Naive B cell (primary cell): Measurements from ENCODE around the gene KMT2C. TPM values are rescaled to one million over a fixed set of nuclear protein-coding genes. Genes with fewer than 3 reads are reported as not detected.
"Not testable (repeated sequence)": the region's sequence is repeated elsewhere in the genome, so short reads cannot be mapped to it uniquely, and the experiment has no call there.

Experiments used
- ATAC-seq, 2 donors: fragments of 150-1000 bp; cut with Tn5 transposase; 2 replicates each; pipeline ENCODE4 v1.10.0; 2021; ENCODE audit warnings: low read depth in 2 of 2, mild to moderate bottlenecking in 2 of 2, moderate library complexity in 2 of 2
- DNase-seq: peaks from one replicate; pipeline ENCODE4 v3.0.0; 2022
- H3K27ac Mint-ChIP-seq, 6 donors: one replicate each; pipeline ENCODE4 v1.8.0; 2020 to 2022; ENCODE audit warnings: mild to moderate bottlenecking in 6 of 6, mixed read lengths in 6 of 6, moderate library complexity in 5 of 6, inconsistent platforms in 2 of 6
- H3K27me3 Mint-ChIP-seq, 3 donors: one replicate each; pipeline ENCODE4 v1.8.0; 2021 to 2022; ENCODE audit warnings: mixed read lengths in 3 of 3, mild to moderate bottlenecking in 1 of 3
- H3K36me3 Mint-ChIP-seq, 2 donors: one replicate each; pipeline ENCODE4 v1.8.0; 2020 to 2022; ENCODE audit warnings: mixed read lengths in 2 of 2, inconsistent platforms in 1 of 2, mild to moderate bottlenecking in 1 of 2
- H3K4me1 Mint-ChIP-seq, 3 donors: one replicate each; pipeline ENCODE4 v1.8.0; 2020 to 2022; ENCODE audit warnings: mixed read lengths in 3 of 3, inconsistent platforms in 1 of 3, mild to moderate bottlenecking in 1 of 3, moderate library complexity in 1 of 3
- H3K4me3 Mint-ChIP-seq, 8 donors: one replicate each; pipeline ENCODE4 v1.8.0; 2020 to 2022; ENCODE audit warnings: mild to moderate bottlenecking in 8 of 8, mixed read lengths in 8 of 8, moderate library complexity in 8 of 8, inconsistent platforms in 2 of 8
- H3K9me3 Mint-ChIP-seq, 7 donors: one replicate each; pipeline ENCODE4 v1.8.0; 2020 to 2022; ENCODE audit warnings: mixed read lengths in 7 of 7, mild to moderate bottlenecking in 5 of 7, inconsistent platforms in 2 of 7, moderate library complexity in 1 of 7
- polyA plus RNA-seq, 6 donors: library from polyadenylated mRNA; unstranded; fragments of 300-500 nt; fragmentation: Illumina TruSeq; gene quantifications; one replicate each; pipeline ENCODE4 v1.2.3, GENCODE V29; 2021; ENCODE audit warnings: low read depth in 6 of 6

The KMT2C gene
- polyA plus RNA-seq, 6 donors from 2014 or later = 9.3 to 34.0 (median 16.3) TPM

DNA sequence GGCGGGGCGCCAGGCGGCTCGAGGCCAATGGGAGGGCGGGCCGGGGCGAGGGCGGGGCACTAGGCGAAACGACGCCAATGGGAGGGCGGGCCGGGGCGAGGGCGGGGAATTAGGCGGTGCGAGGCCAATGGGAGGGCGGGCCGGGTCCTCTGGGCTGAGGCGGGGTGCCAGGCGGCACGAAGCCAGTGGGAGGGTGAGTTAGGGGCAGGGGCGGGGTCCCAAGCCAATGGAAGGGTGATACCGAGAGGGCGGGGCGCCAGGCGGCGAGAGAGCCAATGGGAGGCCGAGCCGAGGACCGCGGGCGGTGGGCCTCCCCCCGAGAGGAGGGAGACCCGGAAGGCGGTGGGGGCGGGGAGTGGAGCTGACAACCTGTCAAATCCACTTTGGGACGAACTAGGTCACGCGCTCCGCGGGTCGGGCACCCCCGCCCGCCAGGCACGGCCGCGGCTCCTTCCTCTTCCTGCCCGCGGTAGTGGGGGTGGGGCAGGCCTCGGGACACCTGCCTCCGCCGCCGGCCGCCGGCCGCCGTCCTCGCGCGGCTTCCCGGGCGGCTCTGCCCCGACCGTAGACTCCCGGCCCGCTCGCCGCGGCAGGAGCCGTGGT is 28.0 kb upstream of the KMT2C start:
- Mint-ChIP-seq H3K36me3 (no peaks in the 10 kb centered on the region), H3K4me1 (peaks cover 15 to 32% (median 21%) of the 10 kb centered on the region in 3 donors), H3K27ac (peak overlapping the region in 5 of 6 donors; percentile 73 to 94 (median 76)), H3K4me3 (peak overlapping the region; percentile 88 to 97 (median 92)), H3K27me3 (no peaks in the 10 kb centered on the region), H3K9me3 (peaks cover 0 to 2% (median 0%) of the 10 kb centered on the region in 7 donors)
- ATAC-seq = peak; percentile 82 to 84
- peak; percentile 100 for DNase-seq

DNA sequence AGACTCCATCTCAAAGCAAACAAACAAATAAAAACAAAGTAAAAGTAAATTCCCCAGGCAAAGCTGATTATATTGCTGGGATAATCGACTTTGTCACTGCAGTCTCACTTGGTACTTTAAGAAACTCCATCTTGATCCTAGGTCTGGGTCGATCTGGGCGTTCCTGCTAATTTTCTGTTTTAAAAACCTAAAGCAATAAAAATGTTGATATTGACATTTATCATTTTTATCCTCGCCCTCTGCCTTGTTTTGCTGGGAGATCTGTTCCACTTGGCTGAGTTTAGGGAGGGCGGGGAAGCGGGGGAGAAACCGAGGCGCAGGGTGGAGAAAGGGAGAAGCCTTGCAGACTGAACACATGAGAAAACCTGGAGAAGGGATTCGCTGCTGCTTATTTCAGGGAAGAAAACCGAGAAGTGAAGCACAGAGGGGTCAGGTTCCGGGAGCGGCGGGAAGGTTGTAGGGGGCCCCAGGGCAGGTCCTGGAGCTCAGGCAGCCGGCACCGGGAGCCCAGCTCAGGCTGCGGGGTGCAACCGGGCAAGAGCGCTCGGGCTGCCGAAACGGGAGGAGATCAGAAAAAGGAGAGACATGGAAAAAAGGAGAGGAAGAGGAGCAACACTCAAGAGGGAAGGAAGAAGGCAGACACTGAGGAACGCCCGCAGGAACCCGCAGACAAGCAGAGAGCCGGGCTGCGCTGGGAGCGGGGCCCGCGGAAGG is 27.3 kb upstream of the KMT2C start:
- ATAC-seq = peak in 1 of 2 donors; percentile 1

GRCh38 chr7:152459724-152460251 is 24.0 kb upstream of the KMT2C start:
- Mint-ChIP-seq H3K27me3 (no peaks in the 10 kb centered on the region), H3K36me3 (no peaks in the 10 kb centered on the region), H3K9me3 (no peaks in the 10 kb centered on the region), H3K4me3 (peak overlapping the region in 5 of 8 donors; percentile 5 to 77 (median 67)), H3K4me1 (peaks cover 15 to 24% (median 17%) of the 10 kb centered on the region in 3 donors), H3K27ac (peak overlapping the region; percentile 39 to 84 (median 82))
- ATAC-seq (peak; percentile 5), DNase-seq (peak; percentile 44)

More for the DNA sequence above, 27.3 kb upstream of the KMT2C start:
- Mint-ChIP-seq H3K9me3 (no peaks in the 10 kb centered on the region), H3K36me3 (no peaks in the 10 kb centered on the region), H3K4me1 (peaks cover 16 to 32% (median 21%) of the 10 kb centered on the region in 3 donors), H3K27me3 (no peaks in the 10 kb centered on the region), H3K27ac (peak overlapping the region; percentile 33 to 96 (median 90)), H3K4me3 (peak overlapping the region; percentile 88 to 97 (median 92))
- no peak for DNase-seq

GRCh38 chr7:152451356-152451755 is 15.6 kb upstream of the KMT2C start:
- no peaks in the 10 kb centered on the region for H3K36me3 Mint-ChIP-seq
- DNase-seq (no peak), ATAC-seq (no peak)
- H3K4me1 Mint-ChIP-seq = no peaks in the 10 kb centered on the region
- H3K9me3 Mint-ChIP-seq = no peaks in the 10 kb centered on the region
- no peak overlapping the region for H3K4me3 Mint-ChIP-seq
- H3K27me3 Mint-ChIP-seq = no peaks in the 10 kb centered on the region
- no peak overlapping the region for H3K27ac Mint-ChIP-seq

DNA sequence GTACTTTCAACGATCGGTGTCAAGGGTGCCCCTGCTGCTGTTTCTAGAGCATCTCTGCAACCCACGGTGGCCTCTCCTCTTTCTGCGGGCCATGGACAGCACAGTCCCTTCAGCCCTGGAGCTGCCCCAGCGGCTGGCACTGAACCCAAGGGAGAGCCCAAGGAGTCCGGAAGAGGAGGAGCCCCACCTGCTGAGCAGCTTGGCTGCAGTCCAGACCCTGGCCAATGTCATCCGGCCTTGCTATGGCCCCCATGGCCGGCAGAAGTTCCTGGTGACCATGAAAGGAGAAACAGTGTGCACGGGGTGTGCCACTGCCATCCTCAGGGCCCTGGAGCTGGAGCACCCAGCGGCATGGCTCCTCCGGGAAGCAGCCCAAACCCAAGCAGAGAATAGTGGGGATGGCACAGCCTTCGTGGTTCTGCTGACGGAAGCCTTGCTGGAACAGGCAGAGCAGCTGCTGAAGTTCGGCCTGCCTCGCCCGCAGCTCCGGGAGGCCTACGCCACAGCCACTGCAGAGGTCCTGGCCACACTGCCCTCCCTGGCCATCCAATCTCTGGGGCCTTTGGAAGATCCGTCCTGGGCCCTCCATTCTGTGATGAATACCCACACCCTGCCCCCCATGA is 9.7 kb upstream of the KMT2C start:
- DNase-seq, H3K36me3 Mint-ChIP-seq, H3K4me3 Mint-ChIP-seq, H3K4me1 Mint-ChIP-seq, H3K27me3 Mint-ChIP-seq, H3K27ac Mint-ChIP-seq, ATAC-seq, H3K9me3 Mint-ChIP-seq: not testable (repeated sequence)

- Mint-ChIP-seq H3K4me3 (no peak overlapping the region), H3K27me3 (peaks cover 0 to 7% (median 0%) of the 10 kb centered on the region in 3 donors), H3K9me3 (no peaks in the 10 kb centered on the region), H3K27ac (no peak overlapping the region), H3K4me1 (no peaks in the 10 kb centered on the region), H3K36me3 (no peaks in the 10 kb centered on the region)
- DNase-seq (no peak), ATAC-seq (no peak)
Observed at GRCh38 chr7:152443586-152443985, 7.8 kb upstream of the KMT2C start.

- ATAC-seq (no peak), DNase-seq (no peak)
- Mint-ChIP-seq H3K9me3 (no peaks in the 10 kb centered on the region), H3K27ac (peak overlapping the region in 1 of 6 donors; percentile 47), H3K27me3 (peaks cover 0 to 7% (median 0%) of the 10 kb centered on the region in 3 donors), H3K4me3 (no peak overlapping the region), H3K4me1 (peaks cover 0 to 7% (median under 1%) of the 10 kb centered on the region in 3 donors), H3K36me3 (no peaks in the 10 kb centered on the region)
Observed at GRCh38 chr7:152442330-152442835, 6.6 kb upstream of the KMT2C start.

DNA sequence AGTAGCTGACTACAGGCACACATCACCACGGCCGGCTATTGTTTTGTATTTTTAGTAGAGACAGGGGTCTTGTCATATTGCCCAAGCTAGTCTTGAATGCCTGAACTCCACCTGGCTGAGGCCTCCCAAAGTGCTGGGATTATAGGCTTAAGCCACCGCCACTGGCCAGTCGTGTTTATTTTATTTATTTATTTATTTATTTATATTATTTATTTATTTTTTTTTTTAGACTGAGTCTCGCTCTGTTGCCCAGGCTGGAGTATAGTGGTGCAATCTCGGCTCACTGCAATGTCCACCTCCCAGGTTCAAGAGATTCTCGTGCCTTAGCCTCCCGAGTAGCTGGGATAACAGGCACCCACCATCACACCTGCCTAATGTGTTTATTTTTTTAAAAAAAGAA is 6.0 kb upstream of the KMT2C start:
- not testable (repeated sequence) for H3K27me3 Mint-ChIP-seq, H3K4me3 Mint-ChIP-seq, H3K9me3 Mint-ChIP-seq, DNase-seq, H3K36me3 Mint-ChIP-seq, H3K27ac Mint-ChIP-seq, ATAC-seq
- peaks cover 0 to 12% (median 4%) of the 10 kb centered on the region in 3 donors for H3K4me1 Mint-ChIP-seq

DNA sequence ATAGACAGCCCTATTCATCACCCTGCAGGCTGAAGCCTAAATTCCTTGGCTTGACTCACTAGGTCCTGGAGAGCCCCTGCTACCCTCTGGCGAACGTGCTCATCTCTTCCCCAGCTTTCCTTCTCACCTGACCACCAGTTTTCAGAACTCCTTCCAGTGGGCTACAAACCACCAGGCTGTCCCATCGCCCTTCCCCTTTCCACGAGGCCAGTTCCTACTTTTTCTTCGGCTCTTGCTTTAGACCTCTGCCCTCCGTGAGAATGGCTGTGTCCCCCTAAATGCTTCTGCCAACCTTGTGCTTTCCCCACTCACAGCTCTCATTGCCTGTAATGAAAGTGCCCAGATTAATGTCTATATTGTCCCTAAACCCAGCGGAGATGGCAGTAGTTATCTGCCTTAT is 5.4 kb upstream of the KMT2C start:
- not testable (repeated sequence) for DNase-seq, H3K27me3 Mint-ChIP-seq, H3K9me3 Mint-ChIP-seq, H3K36me3 Mint-ChIP-seq, ATAC-seq
- H3K4me1 Mint-ChIP-seq = peaks cover 0 to 13% (median 4%) of the 10 kb centered on the region in 3 donors
- peak overlapping the region in 1 of 8 donors; percentile 37 for H3K4me3 Mint-ChIP-seq
- H3K27ac Mint-ChIP-seq = peak overlapping the region in 1 of 6 donors; percentile 35

- not testable (repeated sequence) for H3K9me3 Mint-ChIP-seq, H3K36me3 Mint-ChIP-seq, H3K27me3 Mint-ChIP-seq, ATAC-seq, DNase-seq
- H3K27ac Mint-ChIP-seq = peak overlapping the region in 1 of 6 donors; percentile 61
- H3K4me3 Mint-ChIP-seq = peak overlapping the region in 2 of 8 donors; percentile 87 to 95
- peaks cover 12 to 28% (median 20%) of the 10 kb centered on the region in 3 donors for H3K4me1 Mint-ChIP-seq
Observed at GRCh38 chr7:152438017-152438416, 2.2 kb upstream of the KMT2C start.

DNA sequence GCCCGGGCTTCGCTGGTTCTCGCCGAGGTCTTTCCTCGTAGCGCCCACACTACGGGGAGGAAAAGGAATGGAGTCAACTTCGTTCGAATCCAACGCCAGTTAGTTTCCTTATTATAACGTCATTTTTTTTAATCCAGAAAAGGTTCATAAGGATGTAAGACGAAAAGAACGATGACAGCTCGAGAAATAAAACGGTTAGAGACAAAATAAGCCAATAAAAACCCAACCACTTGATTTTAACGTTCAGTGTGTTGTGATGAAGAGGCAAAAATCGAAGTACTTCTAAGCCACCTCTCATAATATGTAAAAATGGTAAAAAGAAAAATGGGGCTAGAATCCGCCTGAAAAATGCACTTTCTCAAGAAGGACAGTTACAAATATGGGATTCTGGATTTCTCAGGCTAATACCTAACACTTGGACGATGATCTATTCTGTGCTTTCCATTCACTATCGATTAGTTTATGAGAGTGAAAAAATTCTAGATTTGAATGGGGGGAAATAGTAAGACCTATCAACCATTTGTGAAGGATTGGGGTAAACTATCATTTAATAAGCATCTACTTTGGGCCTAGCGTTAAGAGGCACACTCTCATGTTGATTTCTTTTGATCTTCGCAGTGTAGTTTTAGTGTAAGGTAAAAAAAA is 1.2 kb upstream of the KMT2C start:
- Mint-ChIP-seq H3K27ac (peak overlapping the region; percentile 82 to 98 (median 94)), H3K4me3 (peak overlapping the region; percentile 74 to 95 (median 87)), H3K4me1 (peaks cover 12 to 32% (median 20%) of the 10 kb centered on the region in 3 donors)
- H3K27me3 Mint-ChIP-seq, DNase-seq, H3K9me3 Mint-ChIP-seq, ATAC-seq, H3K36me3 Mint-ChIP-seq: not testable (repeated sequence)

DNA sequence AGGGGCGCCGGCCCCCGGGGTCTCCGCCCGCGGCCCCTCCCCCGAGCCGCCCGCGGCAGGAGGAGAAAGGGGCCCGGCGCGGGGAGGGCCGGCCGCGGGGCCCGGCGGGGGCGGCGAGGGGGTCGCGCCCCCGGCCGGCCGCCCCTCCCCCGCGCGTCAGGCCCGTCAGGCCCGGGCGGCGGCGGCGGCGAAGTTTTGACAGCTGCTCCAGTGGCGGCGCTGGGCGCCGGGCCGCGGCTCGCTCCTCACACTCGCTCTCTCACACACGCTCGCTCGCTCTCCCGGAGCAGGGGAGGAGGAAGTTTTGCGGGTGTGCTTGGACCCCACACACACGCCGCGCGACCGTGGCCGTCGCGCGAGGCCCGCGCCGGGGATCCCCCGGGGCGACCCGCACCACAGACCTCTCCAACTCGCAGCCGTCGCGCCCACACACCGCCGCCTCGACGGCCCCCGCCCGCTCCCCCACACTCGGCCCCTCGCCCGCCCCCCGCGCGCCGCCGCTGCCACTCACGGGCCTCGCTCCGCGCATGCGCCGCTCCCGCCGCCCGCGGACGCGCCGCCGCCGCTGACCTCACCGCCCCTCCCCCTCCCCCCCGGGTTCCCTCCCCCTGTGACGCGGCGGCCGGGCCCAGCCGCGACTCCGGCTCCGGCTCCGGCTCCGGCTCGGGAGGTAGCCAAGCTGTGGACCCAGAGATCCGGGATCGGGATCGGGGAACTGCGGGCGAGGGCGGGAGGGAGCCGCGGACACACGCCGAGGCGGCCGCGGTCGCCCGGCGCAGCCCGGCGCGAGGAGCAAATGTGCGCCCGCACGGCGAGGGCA is 518 bp upstream of the KMT2C start:
- Mint-ChIP-seq H3K27ac (peak overlapping the region; percentile 91 to 98 (median 94)), H3K27me3 (peaks cover 0 to 4% (median 3%) of the 10 kb centered on the region in 3 donors), H3K4me3 (peak overlapping the region; percentile 74 to 95 (median 87)), H3K4me1 (peaks cover 12 to 33% (median 20%) of the 10 kb centered on the region in 3 donors), H3K36me3 (no peaks in the 10 kb centered on the region), H3K9me3 (no peaks in the 10 kb centered on the region)
- DNase-seq = peak; percentile 89
- ATAC-seq = peak; percentile 66 to 68
